Ovary (tissue), 9 donors: ENCODE results near the gene CRKL. TPM values are rescaled to one million over a fixed set of nuclear protein-coding genes. Genes with fewer than 3 reads are reported as not detected.
A peak's percentile ranks its signal among the peaks of the same experiment; 100 is the strongest.

Source experiments
- DNase-seq, 5 donors: peaks; one replicate each; pipeline ENCODE4 v3.0.0-alpha.2; 2019 to 2020
- H3K27ac ChIP-seq, 2 donors: fragments of 200-600 bp; one replicate each; pipeline versions ENCODE4 v1.5.1 to v1.8.0; 2019 to 2022
- H3K27me3 ChIP-seq: fragments of 200-600 bp; one replicate; pipeline ENCODE4 v1.8.0; 2022
- H3K36me3 ChIP-seq: fragments of 200-600 bp; sonication (generic); one replicate; pipeline ENCODE4 v1.5.1; 2019
- H3K4me1 ChIP-seq: one replicate; pipeline ENCODE4 v1.8.1; 2013; ENCODE audit warnings: mild to moderate bottlenecking, moderate library complexity; ENCODE audit not compliant: insufficient read depth
- H3K4me3 ChIP-seq: fragments of 200-600 bp; sonication (generic); one replicate; pipeline ENCODE4 v1.5.1; 2017
- H3K9me3 ChIP-seq, 2 donors: fragments of 200-600 bp in 1 of 2; sonication (generic) in 1 of 2; one replicate each; pipeline versions ENCODE4 v1.5.1 to v1.8.1; 2013 to 2019; ENCODE audit warnings: mild to moderate bottlenecking in 1 of 2, moderate library complexity in 1 of 2
- CTCF ChIP-seq, 3 donors: fragments of 450-650 bp in 2 of 3; fragments of 200-600 bp in 1 of 3; IDR thresholded peaks; one replicate each; pipeline versions ENCODE4 v1.5.1 to v1.8.0; 2016 to 2022; ENCODE audit warnings: antibody characterized with exemption in 3 of 3, mild to moderate bottlenecking in 1 of 3
- EP300 ChIP-seq: sonication (generic); formaldehyde crosslinking; IDR thresholded peaks from one replicate; pipeline ENCODE4 v1.6.1; 2017; ENCODE audit warnings: antibody characterized with exemption
- POLR2A ChIP-seq: fragments of 450-650 bp; IDR thresholded peaks from one replicate; pipeline ENCODE4 v1.6.1; 2017; ENCODE audit warnings: antibody characterized with exemption, mild to moderate bottlenecking, moderate library complexity
- WGBS, 3 donors: extraction: QIAGEN DNeasy Blood & Tissue Kit in 1 of 3; methylation state at CpG; one replicate each; pipeline versions ENCODE4 v1.1.5 to v1.1.7; 2013 to 2017; 5-methylcytosine and 5-hydroxymethylcytosine counted together
- intact Hi-C, 4 donors: fragments of 100-400 bp; cut with DNase I; formaldehyde crosslinking; loops; one replicate each; pipeline versions ENCODE4 v1.11.0 to v1.15.1; 2022 to 2023
- polyA plus RNA-seq, 2 donors: library from polyadenylated mRNA; stranded (reverse); fragments of 200-250 nt in 1 of 2; fragments of 350-450 nt in 1 of 2; fragmentation: Illumina TruSeq in 1 of 2; extraction: RNeasy Lipid Tissue Mini Kit (QIAGEN cat#74804) in 1 of 2; gene quantifications; one replicate each; pipeline ENCODE4 v1.2.3, GENCODE V29; 2013 to 2014
- total RNA-seq, 7 donors: library from RNA; depleted of rRNA in 2 of 7; stranded (reverse); fragments of >200 nt in 2 of 7; fragmentation: NEBNext Ultra II Directional in 3 of 7; extraction: Animal tissue kit (Norgen Biotek cat#: 25700) in 3 of 7; gene quantifications; one replicate each; pipeline versions ENCODE4 v1.1.0 to v1.2.4, GENCODE V29; 2016 to 2023
- donor health status: DM: no; HTN: no; CAD: no; lungs with moderate emphysema.
- donor health status: DM: no; HTN: no; CAD: no.
- donor health status: Bipolar disorder and iron deficiency.
- donor health status: DM: yes; HTN: yes; CAD: no.
- donor health status: DM: no; HTN: no; CAD: no.
- donor health status: DM: yes; HTN: yes; CAD: no.

The CRKL gene
- total and polyA plus RNA-seq, 9 donors = 22.7 to 71.5 (median 51.5) TPM

- Histone ChIP-seq H3K27me3 (no peaks in the 10 kb centered on the region), H3K4me3 (peak overlapping the region; percentile 4), H3K9me3 (no peaks in the 10 kb centered on the region), H3K36me3 (no peaks in the 10 kb centered on the region), H3K27ac (no peak overlapping the region), H3K4me1 (peaks cover 17% of the 10 kb centered on the region)
- 24 to 43% (median 30%) methylated on average over 9 to 13 of the region's 13 CpGs for WGBS, 3 donors
- TF ChIP-seq CTCF (IDR thresholded peaks at IDR 0.05) (no peak), POLR2A (no peak), EP300 (no peak)
- no peak for DNase-seq
- intact Hi-C loops = loop anchor here in 1 of 4 donors (5.0 kb wide), 1 partner anchor 67 kb away; the partner anchor contains the start of gene LRRC74B
Observed at GRCh38 chr22:20979940-20980453, 62.8 kb downstream of the CRKL start.

DNA sequence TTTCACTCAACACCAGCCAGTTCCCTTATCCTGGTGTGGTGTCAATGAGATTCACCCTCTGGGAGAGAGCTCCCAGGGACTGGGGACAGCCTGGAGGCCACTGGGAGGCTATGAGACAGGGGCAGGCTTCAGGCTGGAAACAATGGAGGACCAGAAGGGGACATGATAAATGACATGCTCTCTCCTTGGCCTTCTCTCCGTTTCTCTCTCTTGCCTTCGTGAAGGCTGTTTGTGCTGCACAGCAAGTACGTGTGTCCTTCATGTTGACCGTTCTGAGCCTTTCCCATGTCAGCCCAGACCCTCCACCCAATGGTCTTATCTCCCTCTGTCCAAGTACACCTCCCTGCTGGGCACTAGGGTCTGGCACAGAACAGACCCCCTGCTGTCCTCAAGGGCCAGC lies 63.3 kb downstream of the CRKL start:
- Histone ChIP-seq H3K27ac (peak overlapping the region in 1 of 2 donors; percentile 19), H3K9me3 (no peaks in the 10 kb centered on the region), H3K36me3 (no peaks in the 10 kb centered on the region), H3K4me1 (peaks cover 17% of the 10 kb centered on the region), H3K4me3 (no peak overlapping the region), H3K27me3 (no peaks in the 10 kb centered on the region)
- TF ChIP-seq EP300 = no peak
- TF ChIP-seq POLR2A = no peak
- TF ChIP-seq CTCF (IDR thresholded peaks at IDR 0.05) = no peak
- 74 to 84% (median 83%) methylated on average over 4 of the region's 4 CpGs for WGBS, 3 donors
- DNase-seq = no peak
- intact Hi-C loops = loop anchor here in 1 of 4 donors (5.0 kb wide), 1 partner anchor 67 kb away; the partner anchor contains the start of gene LRRC74B

GRCh38 chr22:20980938-20981722 lies 63.9 kb downstream of the CRKL start:
- H3K36me3 ChIP-seq = no peaks in the 10 kb centered on the region
- peaks cover 17% of the 10 kb centered on the region for H3K4me1 ChIP-seq
- DNase-seq = no peak
- TF ChIP-seq POLR2A = no peak
- no peak for TF ChIP-seq CTCF (IDR thresholded peaks at IDR 0.05)
- TF ChIP-seq EP300 = no peak
- H3K9me3 ChIP-seq = no peaks in the 10 kb centered on the region
- peak overlapping the region; percentile 82 to 87 for H3K27ac ChIP-seq
- intact Hi-C loops = loop anchor here in 1 of 4 donors (5.0 kb wide), 1 partner anchor 66 kb away; the partner anchor contains the start of gene LRRC74B
- peak overlapping the region; percentile 84 for H3K4me3 ChIP-seq
- WGBS, 3 donors = 41 to 51% (median 44%) methylated on average over 10 of the region's 10 CpGs
- no peaks in the 10 kb centered on the region for H3K27me3 ChIP-seq

DNA sequence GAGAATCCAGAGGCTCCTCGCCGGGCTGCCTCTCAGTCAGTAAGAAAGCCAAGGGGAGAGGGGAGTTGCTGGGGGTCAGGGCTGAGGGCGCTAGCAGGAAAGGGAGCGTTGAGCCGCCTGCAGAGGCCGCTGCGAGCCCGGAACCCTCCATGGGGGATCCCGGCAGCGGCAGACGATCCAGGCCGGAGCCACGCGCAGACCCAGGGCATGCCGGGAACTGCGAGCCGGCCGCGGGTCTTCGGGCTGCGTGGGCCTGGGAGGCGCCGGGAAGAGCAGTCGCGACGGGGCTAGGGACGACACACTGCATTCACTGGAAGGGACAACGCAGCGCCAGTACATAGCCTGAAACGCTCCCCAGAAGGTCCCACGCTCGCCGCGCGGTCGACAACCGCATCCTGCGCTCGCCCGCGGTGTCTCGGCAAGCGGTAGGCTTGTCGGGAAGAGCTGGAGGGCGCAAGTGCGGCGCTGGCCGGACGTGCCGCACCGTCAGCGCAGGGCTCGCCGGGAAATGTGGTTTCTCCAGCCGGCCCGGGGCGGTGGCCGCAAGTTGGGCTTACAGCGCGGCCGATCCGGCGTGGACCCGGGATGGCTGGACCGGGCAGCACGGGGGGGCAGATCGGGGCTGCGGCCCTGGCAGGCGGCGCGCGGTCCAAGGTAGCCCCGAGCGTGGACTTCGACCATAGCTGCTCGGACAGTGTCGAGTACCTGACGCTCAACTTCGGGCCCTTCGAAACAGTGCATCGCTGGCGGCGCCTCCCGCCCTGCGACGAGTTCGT lies 64.8 kb downstream of the CRKL start, which contains the start of gene LZTR1:
TSS of gene LZTR1 (plus strand) at position 511 of the 776 bp plus-strand sequence. CDS start at position 586, 75 bp downstream.
- TF ChIP-seq EP300 = no peak
- peak; percentile 43 to 77 (median 71) for TF ChIP-seq CTCF (IDR thresholded peaks at IDR 0.05)
- TF ChIP-seq POLR2A = peak; percentile 95
- H3K27me3 ChIP-seq = no peaks in the 10 kb centered on the region
- peak; percentile 81 to 88 (median 81) for DNase-seq
- H3K27ac ChIP-seq = peak within 1 kb of the TSS; percentile 82 to 87
- H3K4me1 ChIP-seq = peaks cover 17% of the 10 kb centered on the region
- no peaks in the 10 kb centered on the region for H3K36me3 ChIP-seq
- no peaks in the 10 kb centered on the region for H3K9me3 ChIP-seq
- intact Hi-C loops = loop anchor here in 1 of 4 donors (5.0 kb wide), 1 partner anchor 65 kb away; the partner anchor contains the start of gene LRRC74B
- 0 to 1% (median 0%) methylated on average over 54 to 87 of the region's 87 CpGs for WGBS, 3 donors
- H3K4me3 ChIP-seq = peak within 1 kb of the TSS; percentile 84
